ENCODE results near the gene SLC31A2. TPM values are rescaled to one million over a fixed set of nuclear protein-coding genes. Genes with fewer than 3 reads are reported as not detected.

SLC31A2 gene
- polyA plus RNA-seq, 3 donors, result 82.9 to 247 (median 188) TPM

GRCh38 chr9:113176803-113177202, 26.0 kb downstream of the SLC31A2 start:
- H3K9me3 Mint-ChIP-seq, result peaks cover 0 to 14% (median 2%) of the 10 kb centered on the region in 7 donors
- peaks cover 87 to 93% of the 10 kb centered on the region in 2 donors for H3K36me3 Mint-ChIP-seq
- H3K4me3 ChIP-seq (replicated peaks in 1 of 3; ENCODE audit: low read depth in 2 of 3, low read length in 3 of 3), result no peak overlapping the region
- no peak overlapping the region for H2AFZ ChIP-seq (ENCODE audit: insufficient read depth, low read depth, low read length, poor library complexity, severe bottlenecking)
- H4K20me1 ChIP-seq (ENCODE audit: insufficient read depth, low read length), result peaks cover 85% of the 10 kb centered on the region
- peak; percentile 46 to 66 (median 65) for DNase-seq
- 24% methylated on average over 6 of the region's 6 CpGs for WGBS (ENCODE audit: insufficient coverage)
- H3K79me2 ChIP-seq (ENCODE audit: insufficient read depth, low read length), result peaks cover 33% of the 10 kb centered on the region
- H3K27me3 ChIP-seq (ENCODE audit: control insufficient read depth in 2 of 2, insufficient read depth in 2 of 2, low read length in 2 of 2), result no peaks in the 10 kb centered on the region
- H3K27me3 Mint-ChIP-seq (ENCODE audit: low read depth in 3 of 3), result no peaks in the 10 kb centered on the region
- intact Hi-C loops (cut with micrococcal nuclease), result no loop called here
- no peak for TF ChIP-seq CTCF (IDR thresholded peaks at IDR 0.05)
- no peaks in the 10 kb centered on the region for H3K9me3 ChIP-seq (replicated peaks in 1 of 2; ENCODE audit: control insufficient read depth in 1 of 2, insufficient read depth in 1 of 2, low read length in 2 of 2)
- H3K9ac ChIP-seq (ENCODE audit: insufficient read depth, low read length, poor library complexity, severe bottlenecking), result no peak overlapping the region
- H3K27ac Mint-ChIP-seq, result peak overlapping the region; percentile 41 to 91 (median 70)
- peak overlapping the region; percentile 3 to 81 for H3K27ac ChIP-seq (ENCODE audit: low read depth in 1 of 2, low read length in 2 of 2)
- H3K4me1 Mint-ChIP-seq, result peaks cover 21% of the 10 kb centered on the region
- H3K4me2 ChIP-seq (replicated peaks; ENCODE audit: extremely low read depth, low read length, poor library complexity, severe bottlenecking), result no peak overlapping the region
- peaks cover 92 to 100% of the 10 kb centered on the region in 2 donors for H3K36me3 ChIP-seq (replicated peaks in 1 of 2; ENCODE audit: control insufficient read depth in 1 of 2, insufficient read depth in 2 of 2, low read length in 2 of 2)
- no peak overlapping the region for H3K4me3 Mint-ChIP-seq
- H3K4me1 ChIP-seq (ENCODE audit: control insufficient read depth in 1 of 2, insufficient read depth in 2 of 2, low read length in 2 of 2), result peaks cover 0 to 5% of the 10 kb centered on the region in 2 donors

DNA sequence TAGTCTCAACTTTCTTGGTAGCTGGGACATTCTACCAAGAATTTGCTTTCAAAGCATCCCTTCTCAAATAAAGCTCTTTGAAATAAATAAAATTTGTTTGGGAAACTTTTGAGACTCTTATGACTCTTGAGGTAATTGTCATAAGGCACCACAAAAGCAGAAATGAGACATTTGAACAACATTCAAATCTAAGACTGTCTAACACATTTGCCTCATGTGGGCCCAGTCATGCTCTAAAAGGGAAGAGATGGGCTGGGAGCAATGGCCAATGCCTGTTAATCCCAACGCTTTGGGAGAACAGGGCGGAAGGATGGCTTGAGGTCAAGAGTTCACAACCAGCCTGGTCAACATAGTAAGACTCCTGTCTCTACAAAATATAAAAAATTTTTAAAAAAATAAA, 26.4 kb downstream of the SLC31A2 start:
- H3K27ac ChIP-seq (ENCODE audit: low read depth in 1 of 2, low read length in 2 of 2), result peak overlapping the region; percentile 49 to 81
- Mint-ChIP-seq H3K4me1 (peaks cover 21% of the 10 kb centered on the region), H3K27me3 (ENCODE audit: low read depth in 3 of 3) (no peaks in the 10 kb centered on the region), H3K36me3 (peaks cover 87 to 93% of the 10 kb centered on the region in 2 donors), H3K9me3 (peaks cover 0 to 14% (median 2%) of the 10 kb centered on the region in 7 donors), H3K27ac (peak overlapping the region; percentile 41 to 91 (median 70)), H3K4me3 (no peak overlapping the region)
- H4K20me1 ChIP-seq (ENCODE audit: insufficient read depth, low read length), result peaks cover 88% of the 10 kb centered on the region
- peaks cover 0 to 5% of the 10 kb centered on the region in 2 donors for H3K4me1 ChIP-seq (ENCODE audit: control insufficient read depth in 1 of 2, insufficient read depth in 2 of 2, low read length in 2 of 2)
- peak in 2 of 3 donors; percentile 44 to 49 for DNase-seq
- intact Hi-C loops (cut with micrococcal nuclease), result no loop called here
- H2AFZ ChIP-seq (ENCODE audit: insufficient read depth, low read depth, low read length, poor library complexity, severe bottlenecking), result no peak overlapping the region
- H3K27me3 ChIP-seq (ENCODE audit: control insufficient read depth in 2 of 2, insufficient read depth in 2 of 2, low read length in 2 of 2), result no peaks in the 10 kb centered on the region
- H3K9ac ChIP-seq (ENCODE audit: insufficient read depth, low read length, poor library complexity, severe bottlenecking), result no peak overlapping the region
- H3K79me2 ChIP-seq (ENCODE audit: insufficient read depth, low read length), result peaks cover 36% of the 10 kb centered on the region
- H3K4me3 ChIP-seq (replicated peaks in 1 of 3; ENCODE audit: low read depth in 2 of 3, low read length in 3 of 3), result no peak overlapping the region
- no peaks in the 10 kb centered on the region for H3K9me3 ChIP-seq (replicated peaks in 1 of 2; ENCODE audit: control insufficient read depth in 1 of 2, insufficient read depth in 1 of 2, low read length in 2 of 2)
- peaks cover 96 to 100% of the 10 kb centered on the region in 2 donors for H3K36me3 ChIP-seq (replicated peaks in 1 of 2; ENCODE audit: control insufficient read depth in 1 of 2, insufficient read depth in 2 of 2, low read length in 2 of 2)
- no peak for TF ChIP-seq CTCF (IDR thresholded peaks at IDR 0.05)
- no peak overlapping the region for H3K4me2 ChIP-seq (replicated peaks; ENCODE audit: extremely low read depth, low read length, poor library complexity, severe bottlenecking)
- WGBS (ENCODE audit: insufficient coverage), result no CpG with 5 or more reads among the region's 2 CpGs

Measured in CD14-positive monocyte (primary cell).